Transverse colon (tissue), 4 donors: Measurements from ENCODE around the gene CLDN9. TPM values are rescaled to one million over a fixed set of nuclear protein-coding genes. Genes with fewer than 3 reads are reported as not detected.

Experiments
- DNase-seq: peaks from one replicate; pipeline ENCODE4 v3.0.0-alpha.2; 2019
- H3K27ac ChIP-seq, 4 donors: fragments of 200-600 bp; sonication (generic); 2 replicates each; pipeline ENCODE4 v1.5.1; 2016 to 2018; ENCODE audit warnings: inconsistent platforms in 4 of 4
- H3K27me3 ChIP-seq: fragments of 200-600 bp; sonication (generic); 2 replicates; pipeline ENCODE4 v1.5.1; 2017; ENCODE audit warnings: inconsistent platforms
- H3K36me3 ChIP-seq, 4 donors: fragments of 200-600 bp; sonication (generic); 2 replicates each; pipeline ENCODE4 v1.5.1; 2017 to 2019; ENCODE audit warnings: inconsistent platforms in 4 of 4
- H3K4me1 ChIP-seq, 4 donors: fragments of 200-600 bp; sonication (generic); 2 replicates each; pipeline ENCODE4 v1.5.1; 2017 to 2020; ENCODE audit warnings: inconsistent platforms in 4 of 4
- H3K4me3 ChIP-seq, 4 donors: fragments of 200-600 bp; sonication (generic); 1 replicate in 1 of 4; 2 replicates in 3 of 4; pipeline versions ENCODE4 v1.5.1 to v1.6.1; 2017 to 2019; ENCODE audit warnings: inconsistent platforms in 4 of 4
- H3K9me3 ChIP-seq, 2 donors: fragments of 200-600 bp; sonication (generic); 2 replicates each; pipeline ENCODE4 v1.5.1; 2017 to 2019; ENCODE audit warnings: inconsistent platforms in 2 of 2
- CTCF ChIP-seq, 5 experiments: fragments of 200-600 bp in 3 of 5; fragments of 450-650 bp in 2 of 5; sonication (generic) in 3 of 5; IDR thresholded peaks; 1 replicate in 2 of 5; 2 replicates in 3 of 5; pipeline ENCODE4 v1.5.1; 2016 to 2017; ENCODE audit warnings: antibody characterized with exemption in 5 of 5, inconsistent platforms in 3 of 5, mild to moderate bottlenecking in 2 of 5, moderate library complexity in 1 of 5
- EP300 ChIP-seq: sonication (generic); formaldehyde crosslinking; IDR thresholded peaks from one replicate; pipeline ENCODE4 v1.6.1; 2017; ENCODE audit warnings: antibody characterized with exemption, low read depth
- POLR2A ChIP-seq: fragments of 450-650 bp; IDR thresholded peaks from one replicate; pipeline ENCODE4 v1.6.1; 2016; ENCODE audit warnings: antibody characterized with exemption, mild to moderate bottlenecking, moderate library complexity
- POLR2AphosphoS5 ChIP-seq, 3 donors: sonication (generic); formaldehyde crosslinking; IDR thresholded peaks; one replicate each; pipeline ENCODE4 v1.6.1; 2016; ENCODE audit warnings: antibody characterized with exemption in 3 of 3
- WGBS, 2 donors: methylation state at CpG; one replicate each; pipeline ENCODE4 v1.1.5; 2018; ENCODE audit warnings: low coverage in 1 of 2; 5-methylcytosine and 5-hydroxymethylcytosine counted together
- in situ Hi-C, 4 donors: fragments of 200-750 bp; cut with MboI; loops; one replicate each; pipeline versions ENCODE4 v1.15.0 to v1.15.1; 2017; ENCODE audit warnings: low sequenced_read_pairs in 3 of 4, low pct_ligation_motif_present in 1 of 4, low pct_unique_long_range_greater_than_20kb in 1 of 4
- intact Hi-C: fragments of 100-400 bp; cut with DNase I; formaldehyde crosslinking; loops from one replicate; pipeline ENCODE4 v1.15.1; 2023; ENCODE audit warnings: low total_unique reads
- total RNA-seq, 4 donors: library from RNA; depleted of rRNA; stranded (reverse); fragments of >200 nt; gene quantifications; one replicate each; pipeline ENCODE4 v1.1.0, GENCODE V29; 2016

CLDN9 gene
- total RNA-seq, 4 donors from 2014 or later, result 0.55 to 1.1 TPM; not detected in 2

GRCh38 chr16:2981177-2981898, 31.4 kb upstream of the CLDN9 start:
- peak overlapping the region in 3 of 4 donors; percentile 87 to 95 (median 90) for H3K27ac ChIP-seq
- H3K4me1 ChIP-seq, result peaks cover 4 to 36% (median 26%) of the 10 kb centered on the region in 4 donors
- H3K9me3 ChIP-seq, result no peaks in the 10 kb centered on the region
- no peaks in the 10 kb centered on the region for H3K36me3 ChIP-seq
- 58 to 71% methylated on average over 10 to 33 of the region's 33 CpGs for WGBS, 2 donors
- intact Hi-C loops, result loop anchor here (5.0 kb wide), 1 partner anchor 714 kb away; the partner anchor contains the start of gene RNPS1
- in situ Hi-C loops, result no loop called here
- peaks cover 8% of the 10 kb centered on the region for H3K27me3 ChIP-seq
- no peak for TF ChIP-seq POLR2A
- TF ChIP-seq EP300, result no peak
- no peak for TF ChIP-seq POLR2AphosphoS5 (IDR thresholded peaks at IDR 0.05)
- TF ChIP-seq CTCF (IDR thresholded peaks at IDR 0.05), result no peak
- DNase-seq, result no peak
- H3K4me3 ChIP-seq, result peak overlapping the region in 2 of 4 donors; percentile 62 to 74

GRCh38 chr16:2981899-2982250, 30.8 kb upstream of the CLDN9 start:
- no peaks in the 10 kb centered on the region for H3K36me3 ChIP-seq
- in situ Hi-C loops, result no loop called here
- peaks cover 8% of the 10 kb centered on the region for H3K27me3 ChIP-seq
- no peak overlapping the region for H3K27ac ChIP-seq
- intact Hi-C loops, result loop anchor here (5.0 kb wide), 1 partner anchor 715 kb away; the partner anchor contains the start of gene RNPS1
- peaks cover 4 to 36% (median 26%) of the 10 kb centered on the region in 4 donors for H3K4me1 ChIP-seq
- no peak overlapping the region for H3K4me3 ChIP-seq
- 41 to 79% methylated on average over 2 to 4 of the region's 4 CpGs for WGBS, 2 donors
- no peak for DNase-seq
- TF ChIP-seq EP300, result no peak
- no peak for TF ChIP-seq POLR2A
- no peak for TF ChIP-seq CTCF (IDR thresholded peaks at IDR 0.05)
- no peak for TF ChIP-seq POLR2AphosphoS5 (IDR thresholded peaks at IDR 0.05)
- no peaks in the 10 kb centered on the region for H3K9me3 ChIP-seq

GRCh38 chr16:2982402-2982801, 30.3 kb upstream of the CLDN9 start:
- Histone ChIP-seq H3K27ac (no peak overlapping the region), H3K9me3 (no peaks in the 10 kb centered on the region), H3K27me3 (peaks cover 8% of the 10 kb centered on the region), H3K4me1 (peaks cover 4 to 34% (median 26%) of the 10 kb centered on the region in 4 donors), H3K36me3 (no peaks in the 10 kb centered on the region), H3K4me3 (no peak overlapping the region)
- no peak for TF ChIP-seq EP300
- no peak for TF ChIP-seq CTCF (IDR thresholded peaks at IDR 0.05)
- TF ChIP-seq POLR2A, result no peak
- no peak for TF ChIP-seq POLR2AphosphoS5 (IDR thresholded peaks at IDR 0.05)
- 87 to 96% methylated on average over 5 of the region's 5 CpGs for WGBS, 2 donors
- no peak for DNase-seq
- in situ Hi-C loops, result no loop called here
- intact Hi-C loops, result loop anchor here (5.0 kb wide), 1 partner anchor 715 kb away; the partner anchor contains the start of gene RNPS1

GRCh38 chr16:2983706-2984136, 29.0 kb upstream of the CLDN9 start:
- H3K4me1 ChIP-seq, result peaks cover 4 to 29% (median 23%) of the 10 kb centered on the region in 4 donors
- peak; percentile 89 for DNase-seq
- peaks cover 11% of the 10 kb centered on the region for H3K27me3 ChIP-seq
- peak overlapping the region in 1 of 4 donors; percentile 26 for H3K4me3 ChIP-seq
- no peaks in the 10 kb centered on the region for H3K36me3 ChIP-seq
- in situ Hi-C loops, result no loop called here
- no peaks in the 10 kb centered on the region for H3K9me3 ChIP-seq
- TF ChIP-seq POLR2AphosphoS5 (IDR thresholded peaks at IDR 0.05) (no peak), CTCF (IDR thresholded peaks at IDR 0.05) (peak; percentile 64 to 97 (median 93))
- no peak overlapping the region for H3K27ac ChIP-seq
- 13% methylated on average over 29 of the region's 42 CpGs; no CpG with 5 or more reads in 1 of the 2 donors for WGBS, 2 donors
- intact Hi-C loops, result loop anchor here (5.0 kb wide), 1 partner anchor 716 kb away; the partner anchor contains the start of gene RNPS1
